ENCODE measurements around the gene CTNNB1. TPM values are rescaled to one million over a fixed set of nuclear protein-coding genes. Genes with fewer than 3 reads are reported as not detected.

Gene CTNNB1
- total and polyA plus RNA-seq, 2 of the 13 experiments (the other 11 are each of a cell fraction or from before 2014, with no cell fraction given) = 398 to 489 TPM

- no TSS peak for BruUV-seq (replicated peaks)
- intact Hi-C loops (cut with micrococcal nuclease; ENCODE audit: unreplicated experiment) (no loop called here), in situ Hi-C loops (cut with HindIII; ENCODE audit: extremely low pct_ligation_motif_present, low pct_unique_long_range_greater_than_20kb) (loop anchor here (25.0 kb wide), 1 partner anchor 624 kb away; no protein-coding TSS in a partner anchor)
- Histone ChIP-seq H2AFZ (ENCODE audit: low read length) (no peak overlapping the region), H3K36me3 (replicated peaks in 1 of 2; ENCODE audit: control insufficient read depth in 1 of 2, insufficient read depth in 2 of 2, low read length in 2 of 2) (no peaks in the 10 kb centered on the region), H3K9me3 (ENCODE audit: low read length) (no peaks in the 10 kb centered on the region), H3K4me2 (ENCODE audit: low read depth, low read length) (no peak overlapping the region), H3K79me2 (ENCODE audit: insufficient read depth, low read length) (peaks cover 99% of the 10 kb centered on the region), H4K20me1 (ENCODE audit: insufficient read depth, low read length) (peaks cover 98% of the 10 kb centered on the region), H3K9ac (ENCODE audit: insufficient read depth, low read depth, low read length) (no peak overlapping the region), H3K27ac (ENCODE audit: extremely low read length, insufficient read depth, low read length) (no peak overlapping the region), H3K27me3 (ENCODE audit: control insufficient read depth in 1 of 2, insufficient read depth in 2 of 2, low read length in 2 of 2) (no peaks in the 10 kb centered on the region), H3K4me1 (ENCODE audit: insufficient read depth, low read length) (peaks cover 86% of the 10 kb centered on the region), H3K4me3 (replicated peaks in 1 of 3; ENCODE audit: insufficient read depth in 1 of 3, low read depth in 2 of 3, low read length in 3 of 3) (no peak overlapping the region)
- 94% methylated on average over 5 of the region's 5 CpGs for WGBS (ENCODE audit: low lambda C conversion rate)
- ATAC-seq (no peak), FAIRE-seq (no peak), DNase-seq (ENCODE audit: low spot score) (no peak)
- TF ChIP-seq, protein P1, sequence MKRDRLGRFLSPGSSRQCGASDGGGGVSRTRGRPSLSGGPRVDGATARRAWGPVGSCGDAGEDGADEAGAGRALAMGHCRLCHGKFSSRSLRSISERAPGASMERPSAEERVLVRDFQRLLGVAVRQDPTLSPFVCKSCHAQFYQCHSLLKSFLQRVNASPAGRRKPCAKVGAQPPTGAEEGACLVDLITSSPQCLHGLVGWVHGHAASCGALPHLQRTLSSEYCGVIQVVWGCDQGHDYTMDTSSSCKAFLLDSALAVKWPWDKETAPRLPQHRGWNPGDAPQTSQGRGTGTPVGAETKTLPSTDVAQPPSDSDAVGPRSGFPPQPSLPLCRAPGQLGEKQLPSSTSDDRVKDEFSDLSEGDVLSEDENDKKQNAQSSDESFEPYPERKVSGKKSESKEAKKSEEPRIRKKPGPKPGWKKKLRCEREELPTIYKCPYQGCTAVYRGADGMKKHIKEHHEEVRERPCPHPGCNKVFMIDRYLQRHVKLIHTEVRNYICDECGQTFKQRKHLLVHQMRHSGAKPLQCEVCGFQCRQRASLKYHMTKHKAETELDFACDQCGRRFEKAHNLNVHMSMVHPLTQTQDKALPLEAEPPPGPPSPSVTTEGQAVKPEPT (CRISPR knock-in tag; IDR thresholded peaks at IDR 0.05; ENCODE audit: low read depth) = no peak
- ChIA-PET POLR2A (interaction anchor here (1.5 kb wide), 1 partner anchor 12 kb away, joined by 5 read pairs; the partner anchor contains the start of gene CTNNB1), CTCF (ENCODE audit: low intra/inter-chr PET ratio, low total read pairs) (no interaction called here)
Observed at GRCh38 chr3:41210966-41211365, 11.7 kb downstream of the CTNNB1 start.

DNA sequence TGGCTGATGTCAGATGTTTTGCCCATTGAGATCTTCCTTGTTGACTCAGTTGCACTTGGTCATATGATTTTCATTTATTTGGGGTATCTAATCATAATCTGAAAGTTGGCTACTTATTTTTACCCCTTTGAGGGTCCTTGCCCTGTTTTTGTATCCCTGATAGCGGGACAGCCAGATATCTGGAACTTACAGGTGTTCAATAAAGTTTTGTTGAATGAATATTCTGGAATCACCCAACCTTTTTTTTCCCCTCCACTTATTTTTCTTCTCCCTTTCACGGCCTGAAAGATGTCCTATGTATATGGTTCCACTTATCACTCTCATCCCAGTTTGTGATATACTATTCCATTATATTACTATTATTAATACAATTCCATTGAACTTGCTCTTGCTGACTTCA, 12.8 kb downstream of the CTNNB1 start:
- ChIA-PET POLR2A (no interaction called here), CTCF (ENCODE audit: low intra/inter-chr PET ratio, low total read pairs) (no interaction called here)
- DNase-seq (ENCODE audit: low spot score) (no peak), FAIRE-seq (no peak), ATAC-seq (no peak)
- peaks cover 98% of the 10 kb centered on the region for H4K20me1 ChIP-seq (ENCODE audit: insufficient read depth, low read length)
- H3K27me3 ChIP-seq (ENCODE audit: control insufficient read depth in 1 of 2, insufficient read depth in 2 of 2, low read length in 2 of 2) = no peaks in the 10 kb centered on the region
- BruUV-seq (replicated peaks) = no TSS peak
- TF ChIP-seq HNRNPH1 (optimal IDR thresholded peaks at IDR 0.05; ENCODE audit: low read depth, low read length) = no peak
- TF ChIP-seq, protein P2, sequence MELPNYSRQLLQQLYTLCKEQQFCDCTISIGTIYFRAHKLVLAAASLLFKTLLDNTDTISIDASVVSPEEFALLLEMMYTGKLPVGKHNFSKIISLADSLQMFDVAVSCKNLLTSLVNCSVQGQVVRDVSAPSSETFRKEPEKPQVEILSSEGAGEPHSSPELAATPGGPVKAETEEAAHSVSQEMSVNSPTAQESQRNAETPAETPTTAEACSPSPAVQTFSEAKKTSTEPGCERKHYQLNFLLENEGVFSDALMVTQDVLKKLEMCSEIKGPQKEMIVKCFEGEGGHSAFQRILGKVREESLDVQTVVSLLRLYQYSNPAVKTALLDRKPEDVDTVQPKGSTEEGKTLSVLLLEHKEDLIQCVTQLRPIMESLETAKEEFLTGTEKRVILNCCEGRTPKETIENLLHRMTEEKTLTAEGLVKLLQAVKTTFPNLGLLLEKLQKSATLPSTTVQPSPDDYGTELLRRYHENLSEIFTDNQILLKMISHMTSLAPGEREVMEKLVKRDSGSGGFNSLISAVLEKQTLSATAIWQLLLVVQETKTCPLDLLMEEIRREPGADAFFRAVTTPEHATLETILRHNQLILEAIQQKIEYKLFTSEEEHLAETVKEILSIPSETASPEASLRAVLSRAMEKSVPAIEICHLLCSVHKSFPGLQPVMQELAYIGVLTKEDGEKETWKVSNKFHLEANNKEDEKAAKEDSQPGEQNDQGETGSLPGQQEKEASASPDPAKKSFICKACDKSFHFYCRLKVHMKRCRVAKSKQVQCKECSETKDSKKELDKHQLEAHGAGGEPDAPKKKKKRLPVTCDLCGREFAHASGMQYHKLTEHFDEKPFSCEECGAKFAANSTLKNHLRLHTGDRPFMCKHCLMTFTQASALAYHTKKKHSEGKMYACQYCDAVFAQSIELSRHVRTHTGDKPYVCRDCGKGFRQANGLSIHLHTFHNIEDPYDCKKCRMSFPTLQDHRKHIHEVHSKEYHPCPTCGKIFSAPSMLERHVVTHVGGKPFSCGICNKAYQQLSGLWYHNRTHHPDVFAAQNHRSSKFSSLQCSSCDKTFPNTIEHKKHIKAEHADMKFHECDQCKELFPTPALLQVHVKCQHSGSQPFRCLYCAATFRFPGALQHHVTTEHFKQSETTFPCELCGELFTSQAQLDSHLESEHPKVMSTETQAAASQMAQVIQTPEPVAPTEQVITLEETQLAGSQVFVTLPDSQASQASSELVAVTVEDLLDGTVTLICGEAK (IDR thresholded peaks at IDR 0.05) = peak; percentile 61
- TF ChIP-seq, protein P2 (CRISPR knock-in tag; IDR thresholded peaks at IDR 0.05) = peak; percentile 29; the same call in 1 of the 2 replicates
- H2AFZ ChIP-seq (ENCODE audit: low read length) = no peak overlapping the region
- in situ Hi-C loops (cut with HindIII; ENCODE audit: extremely low pct_ligation_motif_present, low pct_unique_long_range_greater_than_20kb) (loop anchor here (25.0 kb wide), 1 partner anchor 625 kb away; no protein-coding TSS in a partner anchor), intact Hi-C loops (cut with micrococcal nuclease; ENCODE audit: unreplicated experiment) (no loop called here)
- no peaks in the 10 kb centered on the region for H3K9me3 ChIP-seq (ENCODE audit: low read length)
- H3K4me3 ChIP-seq (replicated peaks in 1 of 3; ENCODE audit: insufficient read depth in 1 of 3, low read depth in 2 of 3, low read length in 3 of 3) = no peak overlapping the region
- H3K36me3 ChIP-seq (replicated peaks in 1 of 2; ENCODE audit: control insufficient read depth in 1 of 2, insufficient read depth in 2 of 2, low read length in 2 of 2) = no peaks in the 10 kb centered on the region
- 92% methylated on average over 2 of the region's 2 CpGs for WGBS (ENCODE audit: low lambda C conversion rate)
- H3K4me2 ChIP-seq (ENCODE audit: low read depth, low read length) = no peak overlapping the region
- H3K4me1 ChIP-seq (ENCODE audit: insufficient read depth, low read length) = peaks cover 86% of the 10 kb centered on the region
- H3K79me2 ChIP-seq (ENCODE audit: insufficient read depth, low read length) = peaks cover 99% of the 10 kb centered on the region
- no peak overlapping the region for H3K9ac ChIP-seq (ENCODE audit: insufficient read depth, low read depth, low read length)
- no peak overlapping the region for H3K27ac ChIP-seq (ENCODE audit: extremely low read length, insufficient read depth, low read length)

Data from HepG2 (cell line).